ENCODE measurements around the gene ATP5PB.

- TF ChIP-seq, protein P1, sequence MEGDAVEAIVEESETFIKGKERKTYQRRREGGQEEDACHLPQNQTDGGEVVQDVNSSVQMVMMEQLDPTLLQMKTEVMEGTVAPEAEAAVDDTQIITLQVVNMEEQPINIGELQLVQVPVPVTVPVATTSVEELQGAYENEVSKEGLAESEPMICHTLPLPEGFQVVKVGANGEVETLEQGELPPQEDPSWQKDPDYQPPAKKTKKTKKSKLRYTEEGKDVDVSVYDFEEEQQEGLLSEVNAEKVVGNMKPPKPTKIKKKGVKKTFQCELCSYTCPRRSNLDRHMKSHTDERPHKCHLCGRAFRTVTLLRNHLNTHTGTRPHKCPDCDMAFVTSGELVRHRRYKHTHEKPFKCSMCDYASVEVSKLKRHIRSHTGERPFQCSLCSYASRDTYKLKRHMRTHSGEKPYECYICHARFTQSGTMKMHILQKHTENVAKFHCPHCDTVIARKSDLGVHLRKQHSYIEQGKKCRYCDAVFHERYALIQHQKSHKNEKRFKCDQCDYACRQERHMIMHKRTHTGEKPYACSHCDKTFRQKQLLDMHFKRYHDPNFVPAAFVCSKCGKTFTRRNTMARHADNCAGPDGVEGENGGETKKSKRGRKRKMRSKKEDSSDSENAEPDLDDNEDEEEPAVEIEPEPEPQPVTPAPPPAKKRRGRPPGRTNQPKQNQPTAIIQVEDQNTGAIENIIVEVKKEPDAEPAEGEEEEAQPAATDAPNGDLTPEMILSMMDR (IDR thresholded peaks at IDR 0.05) = no peak
- no peak for TF ChIP-seq ZFX (IDR thresholded peaks at IDR 0.05; ENCODE audit: borderline replicate concordance)
Measured at GRCh38 chr1:111465754-111466153, 16.5 kb downstream of the ATP5PB start.

Data from 22Rv1 (cell line).